Upper lobe of left lung (tissue), 4 donors: ENCODE data around the gene OGFOD2.

Source experiments
- POLR2A ChIP-seq, 4 donors: fragments of 450-650 bp; IDR thresholded peaks; one replicate each; pipeline ENCODE4 v1.5.1; 2016 to 2017; ENCODE audit warnings: antibody characterized with exemption in 4 of 4, mild to moderate bottlenecking in 2 of 4
- TF ChIP-seq, protein P1 (sequence below), 6 experiments: fragments of 450-650 bp in 4 of 6; fragments of 200-600 bp in 2 of 6; sonication (generic) in 2 of 6; IDR thresholded peaks; one replicate each; pipeline ENCODE4 v1.5.1; 2016 to 2019; ENCODE audit warnings: antibody characterized with exemption in 6 of 6

GRCh38 chr12:122990961-122991622, 16.0 kb downstream of the OGFOD2 start:
- TF ChIP-seq, protein P1, sequence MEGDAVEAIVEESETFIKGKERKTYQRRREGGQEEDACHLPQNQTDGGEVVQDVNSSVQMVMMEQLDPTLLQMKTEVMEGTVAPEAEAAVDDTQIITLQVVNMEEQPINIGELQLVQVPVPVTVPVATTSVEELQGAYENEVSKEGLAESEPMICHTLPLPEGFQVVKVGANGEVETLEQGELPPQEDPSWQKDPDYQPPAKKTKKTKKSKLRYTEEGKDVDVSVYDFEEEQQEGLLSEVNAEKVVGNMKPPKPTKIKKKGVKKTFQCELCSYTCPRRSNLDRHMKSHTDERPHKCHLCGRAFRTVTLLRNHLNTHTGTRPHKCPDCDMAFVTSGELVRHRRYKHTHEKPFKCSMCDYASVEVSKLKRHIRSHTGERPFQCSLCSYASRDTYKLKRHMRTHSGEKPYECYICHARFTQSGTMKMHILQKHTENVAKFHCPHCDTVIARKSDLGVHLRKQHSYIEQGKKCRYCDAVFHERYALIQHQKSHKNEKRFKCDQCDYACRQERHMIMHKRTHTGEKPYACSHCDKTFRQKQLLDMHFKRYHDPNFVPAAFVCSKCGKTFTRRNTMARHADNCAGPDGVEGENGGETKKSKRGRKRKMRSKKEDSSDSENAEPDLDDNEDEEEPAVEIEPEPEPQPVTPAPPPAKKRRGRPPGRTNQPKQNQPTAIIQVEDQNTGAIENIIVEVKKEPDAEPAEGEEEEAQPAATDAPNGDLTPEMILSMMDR (IDR thresholded peaks at IDR 0.05) = no peak
- TF ChIP-seq POLR2A (IDR thresholded peaks at IDR 0.05) = no peak
